Astrocyte of the cerebellum (primary cell): ENCODE measurements around the gene TEF.

ENCODE experiments used
- DNase-seq: peaks from one replicate; pipeline ENCODE4 v3.0.0-alpha.2; 2011; ENCODE audit warnings: low read depth
- H3K4me3 ChIP-seq: 2 replicates; pipeline ENCODE4 v1.5.1; 2011; ENCODE audit warnings: mild to moderate bottlenecking, low read depth, low read length, moderate library complexity
- in situ Hi-C: cut with HindIII; loops from 2 replicates; pipeline ENCODE4 v1.10.0; 2017; ENCODE audit warnings: low sequenced_read_pairs
- TF ChIP-seq, protein P1 (sequence below): IDR thresholded peaks from 2 replicates; pipeline ENCODE4 v1.5.1; 2012; ENCODE audit warnings: low read length, low read depth, moderate library complexity, mild to moderate bottlenecking; ENCODE audit errors: missing control alignments

TEF gene

DNA sequence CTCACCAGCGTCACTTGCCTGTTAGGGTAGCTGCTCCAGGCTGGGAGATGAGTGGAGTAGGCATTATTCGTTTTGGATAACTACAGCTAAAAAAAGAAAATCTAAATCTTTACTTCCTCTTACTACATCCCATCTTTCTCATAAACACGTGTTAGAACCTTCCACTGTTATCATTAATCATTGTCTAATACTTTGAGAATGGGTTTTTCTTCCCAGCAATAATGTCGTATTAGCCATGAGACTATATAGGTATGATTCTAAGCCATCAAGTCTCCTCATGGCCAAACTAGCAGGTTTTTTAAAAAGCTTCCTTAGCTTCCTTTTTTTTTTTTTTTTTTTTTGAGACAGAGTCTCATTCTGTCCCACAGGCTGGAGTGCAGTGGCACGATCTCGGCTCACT is 3.9 kb upstream of the TEF start:
- in situ Hi-C loops, result no loop called here
- no peak for DNase-seq
- TF ChIP-seq, protein P1, sequence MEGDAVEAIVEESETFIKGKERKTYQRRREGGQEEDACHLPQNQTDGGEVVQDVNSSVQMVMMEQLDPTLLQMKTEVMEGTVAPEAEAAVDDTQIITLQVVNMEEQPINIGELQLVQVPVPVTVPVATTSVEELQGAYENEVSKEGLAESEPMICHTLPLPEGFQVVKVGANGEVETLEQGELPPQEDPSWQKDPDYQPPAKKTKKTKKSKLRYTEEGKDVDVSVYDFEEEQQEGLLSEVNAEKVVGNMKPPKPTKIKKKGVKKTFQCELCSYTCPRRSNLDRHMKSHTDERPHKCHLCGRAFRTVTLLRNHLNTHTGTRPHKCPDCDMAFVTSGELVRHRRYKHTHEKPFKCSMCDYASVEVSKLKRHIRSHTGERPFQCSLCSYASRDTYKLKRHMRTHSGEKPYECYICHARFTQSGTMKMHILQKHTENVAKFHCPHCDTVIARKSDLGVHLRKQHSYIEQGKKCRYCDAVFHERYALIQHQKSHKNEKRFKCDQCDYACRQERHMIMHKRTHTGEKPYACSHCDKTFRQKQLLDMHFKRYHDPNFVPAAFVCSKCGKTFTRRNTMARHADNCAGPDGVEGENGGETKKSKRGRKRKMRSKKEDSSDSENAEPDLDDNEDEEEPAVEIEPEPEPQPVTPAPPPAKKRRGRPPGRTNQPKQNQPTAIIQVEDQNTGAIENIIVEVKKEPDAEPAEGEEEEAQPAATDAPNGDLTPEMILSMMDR, result no peak
- H3K4me3 ChIP-seq, result no peak overlapping the region

DNA sequence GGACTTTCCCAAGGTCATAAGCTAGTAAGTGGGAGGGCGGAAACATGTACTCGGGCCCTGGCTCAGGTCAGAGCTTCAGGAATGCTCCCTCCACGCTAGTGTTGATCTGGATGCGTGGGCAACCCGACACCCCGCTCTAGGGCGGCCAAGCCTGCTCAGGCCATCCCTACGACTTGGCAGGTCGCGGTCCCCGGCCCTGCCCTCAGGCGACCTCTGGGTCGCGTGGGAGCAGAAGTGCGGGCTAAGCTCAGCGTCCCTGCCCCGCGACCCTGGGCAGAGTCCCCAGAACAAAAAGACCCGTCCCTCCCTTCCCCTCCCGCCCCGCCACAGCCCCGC is 781 bp upstream of the TEF start:
- peak; percentile 40 for DNase-seq

DNA sequence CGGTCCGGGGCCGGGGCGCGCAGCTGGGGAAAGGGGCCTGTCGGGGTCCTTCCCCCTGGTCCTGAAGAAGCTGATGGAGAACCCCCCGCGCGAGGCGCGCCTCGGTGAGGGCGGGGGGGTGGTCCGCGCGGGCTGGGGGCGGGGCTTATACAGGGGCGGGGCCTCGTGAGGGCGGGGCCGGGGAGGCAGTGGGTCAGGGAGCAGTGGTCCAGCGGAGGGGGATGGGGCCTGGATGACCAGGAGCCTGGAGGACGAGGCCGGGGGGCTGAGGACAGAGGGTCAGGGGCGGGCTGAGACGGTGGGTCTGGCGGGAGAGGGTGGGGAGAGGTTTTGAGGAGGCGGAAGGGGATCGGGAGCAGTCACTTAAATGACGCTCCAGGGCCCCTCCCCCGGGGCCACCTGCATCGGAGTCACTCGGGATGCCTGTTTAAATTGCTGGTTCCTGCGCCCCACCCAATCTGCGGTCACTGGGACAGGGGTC is 396 bp downstream of the TEF start:
- TF ChIP-seq, protein P1, result no peak
- in situ Hi-C loops, result no loop called here
- peak overlapping the region; percentile 68 for H3K4me3 ChIP-seq
- DNase-seq, result no peak

More for the DNA sequence above, 781 bp upstream of the TEF start:
- peak overlapping the region; percentile 68 for H3K4me3 ChIP-seq
- in situ Hi-C loops, result no loop called here
- TF ChIP-seq, protein P1, result no peak

DNA sequence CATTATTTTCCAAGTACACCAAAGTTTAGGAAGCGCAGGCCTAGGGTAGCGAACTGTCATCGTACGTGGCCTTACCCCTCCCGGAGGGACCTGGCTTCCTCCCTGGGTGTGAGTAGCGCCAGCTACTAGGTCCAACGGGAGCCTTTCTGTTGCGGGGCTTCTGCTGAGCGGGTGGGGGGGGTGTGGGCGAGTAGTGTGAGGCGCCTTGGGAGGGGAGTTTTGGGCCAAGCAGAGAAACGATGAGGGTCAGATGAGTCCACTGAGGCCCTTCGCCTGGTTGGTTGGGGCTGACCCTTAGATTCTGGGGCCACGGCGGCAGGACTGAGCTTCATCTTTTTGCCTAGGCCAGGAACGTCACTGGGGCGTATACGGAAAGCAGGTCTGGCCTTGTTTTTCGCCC is 868 bp downstream of the TEF start:
- H3K4me3 ChIP-seq, result peak overlapping the region; percentile 68
- no peak for DNase-seq
- TF ChIP-seq, protein P1, result no peak
- in situ Hi-C loops, result no loop called here

DNA sequence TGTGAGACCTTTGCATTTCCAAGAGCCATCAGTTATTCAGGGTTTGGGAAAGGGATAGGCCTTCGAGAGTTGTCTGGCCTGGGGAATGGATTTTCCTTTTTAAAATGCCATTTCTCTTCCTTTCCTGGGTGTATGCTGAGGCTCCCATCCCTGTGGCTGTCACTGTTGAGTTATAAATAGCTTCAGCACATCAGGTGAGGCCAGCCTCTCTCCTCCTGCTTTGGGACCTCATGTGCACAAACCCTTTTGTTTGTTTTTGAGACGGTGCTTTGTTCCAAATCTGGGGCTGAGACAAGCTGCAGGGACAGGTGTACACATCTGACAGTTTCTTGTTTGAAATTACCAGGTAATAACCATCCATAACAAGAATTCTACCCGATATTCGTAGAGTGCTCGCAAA is 1.3 kb downstream of the TEF start:
- in situ Hi-C loops, result no loop called here
- DNase-seq, result no peak
- TF ChIP-seq, protein P1, result no peak
- peak overlapping the region; percentile 68 for H3K4me3 ChIP-seq

DNA sequence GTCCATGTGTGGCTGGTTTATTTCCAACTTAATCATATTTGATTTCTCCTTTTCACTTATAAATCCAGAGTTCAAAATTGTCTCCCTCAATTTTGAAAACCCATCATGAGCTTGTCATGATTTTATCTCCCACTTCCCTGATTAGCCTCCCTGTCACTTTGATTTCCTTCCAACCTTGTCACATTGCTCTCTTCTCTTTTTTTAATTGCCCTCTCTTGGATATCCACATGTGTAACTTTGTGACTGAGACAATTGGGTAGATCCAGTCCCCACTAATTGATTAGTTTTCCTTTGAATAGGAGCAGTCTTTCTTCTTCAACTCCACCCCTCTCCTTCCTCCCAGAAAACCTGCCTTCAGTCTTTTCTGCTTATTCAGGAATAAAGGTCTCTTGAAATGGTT is 2.4 kb downstream of the TEF start:
- DNase-seq, result no peak
- in situ Hi-C loops, result no loop called here
- TF ChIP-seq, protein P1, result no peak
- no peak overlapping the region for H3K4me3 ChIP-seq

DNA sequence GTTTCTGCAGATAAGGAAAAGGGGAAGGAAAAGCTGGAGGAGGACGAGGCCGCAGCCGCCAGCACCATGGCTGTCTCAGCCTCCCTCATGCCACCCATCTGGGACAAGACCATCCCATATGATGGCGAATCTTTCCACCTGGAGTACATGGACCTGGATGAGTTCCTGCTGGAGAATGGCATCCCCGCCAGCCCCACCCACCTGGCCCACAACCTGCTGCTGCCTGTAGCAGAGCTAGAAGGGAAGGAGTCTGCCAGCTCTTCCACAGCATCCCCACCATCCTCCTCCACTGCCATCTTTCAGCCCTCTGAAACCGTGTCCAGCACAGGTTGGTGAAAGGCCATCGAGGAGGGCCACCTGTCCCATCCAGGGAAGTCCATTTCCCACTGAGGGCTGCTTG is 5.6 kb downstream of the TEF start:
- in situ Hi-C loops, result no loop called here
- no peak for DNase-seq
- TF ChIP-seq, protein P1, result no peak
- no peak overlapping the region for H3K4me3 ChIP-seq
